GM12801 (cell line): ENCODE data around the gene PANX3.

Experiments
- TF ChIP-seq, protein P1 (sequence below): IDR thresholded peaks from one replicate; pipeline ENCODE4 v1.5.1; 2011; ENCODE audit warnings: control low read depth; ENCODE audit not compliant: insufficient read length; ENCODE audit errors: extremely low read depth

The PANX3 gene

GRCh38 chr11:124638500-124638899, 27.3 kb downstream of the PANX3 start:
- TF ChIP-seq, protein P1, sequence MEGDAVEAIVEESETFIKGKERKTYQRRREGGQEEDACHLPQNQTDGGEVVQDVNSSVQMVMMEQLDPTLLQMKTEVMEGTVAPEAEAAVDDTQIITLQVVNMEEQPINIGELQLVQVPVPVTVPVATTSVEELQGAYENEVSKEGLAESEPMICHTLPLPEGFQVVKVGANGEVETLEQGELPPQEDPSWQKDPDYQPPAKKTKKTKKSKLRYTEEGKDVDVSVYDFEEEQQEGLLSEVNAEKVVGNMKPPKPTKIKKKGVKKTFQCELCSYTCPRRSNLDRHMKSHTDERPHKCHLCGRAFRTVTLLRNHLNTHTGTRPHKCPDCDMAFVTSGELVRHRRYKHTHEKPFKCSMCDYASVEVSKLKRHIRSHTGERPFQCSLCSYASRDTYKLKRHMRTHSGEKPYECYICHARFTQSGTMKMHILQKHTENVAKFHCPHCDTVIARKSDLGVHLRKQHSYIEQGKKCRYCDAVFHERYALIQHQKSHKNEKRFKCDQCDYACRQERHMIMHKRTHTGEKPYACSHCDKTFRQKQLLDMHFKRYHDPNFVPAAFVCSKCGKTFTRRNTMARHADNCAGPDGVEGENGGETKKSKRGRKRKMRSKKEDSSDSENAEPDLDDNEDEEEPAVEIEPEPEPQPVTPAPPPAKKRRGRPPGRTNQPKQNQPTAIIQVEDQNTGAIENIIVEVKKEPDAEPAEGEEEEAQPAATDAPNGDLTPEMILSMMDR = no peak

GRCh38 chr11:124639186-124639585, 28.0 kb downstream of the PANX3 start:
- TF ChIP-seq, protein P1 = no peak

DNA sequence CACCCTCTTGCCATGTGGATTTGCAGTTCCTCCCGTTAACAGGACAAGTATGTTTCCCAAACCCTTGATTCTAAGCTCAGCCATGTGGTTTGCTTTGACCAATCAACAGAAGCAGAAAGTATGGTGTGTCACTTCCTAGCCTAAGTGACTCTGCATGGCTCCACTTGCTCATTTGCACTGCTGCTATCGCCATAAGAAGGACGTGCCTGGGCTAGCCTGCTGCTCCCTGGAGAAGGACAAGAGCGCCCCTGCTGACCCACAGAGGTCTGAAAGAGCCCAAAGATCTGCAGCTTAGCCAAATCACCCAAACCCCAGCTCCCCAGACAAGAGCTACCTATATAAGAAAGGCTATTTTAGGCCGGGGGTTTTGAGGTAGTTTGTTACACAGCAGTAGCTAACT, 29.4 kb downstream of the PANX3 start:
- TF ChIP-seq, protein P1 = no peak

GRCh38 chr11:124642628-124643027, 31.4 kb downstream of the PANX3 start:
- TF ChIP-seq, protein P1 = no peak

GRCh38 chr11:124643042-124643604, 31.9 kb downstream of the PANX3 start:
- TF ChIP-seq, protein P1 = no peak

- TF ChIP-seq, protein P1 = no peak
Observed at GRCh38 chr11:124643605-124644425, 32.6 kb downstream of the PANX3 start.

DNA sequence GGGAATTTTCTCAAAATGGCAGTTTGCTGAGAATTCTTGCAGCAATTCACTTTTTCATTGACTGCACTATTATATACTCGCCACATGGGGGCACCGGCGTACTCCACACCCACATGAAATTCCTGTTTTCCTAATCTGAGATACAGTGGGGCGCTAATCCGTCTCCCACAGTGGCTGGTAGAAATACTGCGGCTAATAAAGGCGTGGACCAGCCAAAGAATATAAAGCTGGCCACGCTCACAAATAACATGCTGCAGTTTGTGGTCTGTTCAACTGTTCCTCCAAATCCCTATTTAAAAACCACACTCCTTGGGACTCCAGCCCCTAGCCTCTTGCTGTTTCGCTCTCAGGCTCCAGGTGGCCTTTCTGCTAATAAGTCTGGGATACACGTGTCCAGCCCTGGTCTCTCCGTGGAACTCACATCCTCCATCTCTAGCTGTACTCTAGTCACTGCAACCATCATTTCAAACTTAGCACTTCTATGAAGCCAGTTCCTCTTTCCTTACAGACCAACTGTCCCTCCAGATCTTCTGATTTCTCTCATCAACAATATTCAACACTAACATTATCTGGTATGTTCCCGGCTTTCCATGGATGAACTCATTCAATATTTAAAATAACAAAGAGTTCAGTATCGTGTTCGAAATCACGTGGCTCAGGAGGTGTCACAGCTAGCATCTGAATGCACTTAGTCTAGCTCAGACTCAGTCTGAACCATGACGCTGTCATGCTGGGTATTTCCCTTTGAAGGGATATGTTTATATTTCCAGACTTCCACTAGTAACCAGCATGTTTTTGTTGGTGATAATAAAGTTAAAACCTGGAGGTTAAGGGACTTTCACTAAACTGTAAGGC, 33.4 kb downstream of the PANX3 start:
- TF ChIP-seq, protein P1 = no peak
